ENCODE measurements around the gene ZNF8.
"Not testable (repeated sequence)": the region's sequence is repeated elsewhere in the genome, so short reads cannot be mapped to it uniquely, and the experiment has no call there.

Gene ZNF8

DNA sequence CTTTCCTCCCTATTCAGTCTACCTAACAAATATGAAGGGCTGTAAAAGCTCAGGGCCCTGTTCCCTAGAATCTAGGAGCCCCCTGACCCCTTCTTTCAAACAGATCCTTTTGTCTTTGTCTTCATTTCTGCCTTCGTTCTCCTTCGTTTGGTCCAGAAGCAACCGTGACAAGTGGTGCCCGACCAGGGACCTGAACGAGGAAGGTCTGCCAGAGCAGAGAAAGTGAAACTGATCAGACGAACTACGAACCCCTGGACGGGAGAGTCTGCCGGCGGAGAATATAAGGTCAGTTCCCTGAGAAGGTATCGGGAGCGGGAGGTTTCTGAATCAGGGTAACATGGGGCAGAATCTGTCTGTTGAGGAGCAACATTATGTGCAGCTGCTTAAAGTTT lies 27.2 kb downstream of the ZNF8 start:
- Histone ChIP-seq H3K27ac (ENCODE audit: insufficient read depth in 1 of 2, low read depth in 1 of 2, low read length in 2 of 2, poor library complexity in 1 of 2, severe bottlenecking in 2 of 2) (peak overlapping the region; percentile 96 to 98), H3K27me3 (replicated peaks in 2 of 5; ENCODE audit: control insufficient read depth in 4 of 5, insufficient read depth in 5 of 5, low read length in 4 of 5) (no peaks in the 10 kb centered on the region), H3K36me3 (ENCODE audit: control insufficient read depth in 4 of 4, insufficient read depth in 4 of 4, low read length in 3 of 4) (peaks cover 20 to 59% (median 47%) of the 10 kb centered on the region in 4 experiments), H3K9me3 (ENCODE audit: control extremely low read depth in 1 of 5, control insufficient read depth in 4 of 5, insufficient read depth in 2 of 5, low read depth in 1 of 5, low read length in 4 of 5) (peaks cover 4 to 21% (median 17%) of the 10 kb centered on the region in 5 experiments), H3K4me3 (ENCODE audit: control insufficient read depth in 1 of 7, extremely low read depth in 1 of 7, insufficient read depth in 4 of 7, low read depth in 2 of 7, low read length in 6 of 7) (peak overlapping the region; percentile 76 to 96 (median 89)), H3K4me1 (ENCODE audit: control extremely low read depth in 1 of 4, control insufficient read depth in 4 of 4, insufficient read depth in 4 of 4, low read length in 3 of 4) (peaks cover 0 to 17% (median 14%) of the 10 kb centered on the region in 4 experiments)
- 84% methylated on average over 12 of the region's 12 CpGs for WGBS (ENCODE audit: insufficient coverage)
- no peak for DNase-seq
- POLR2A ChIA-PET: interaction anchor here (0.7 to 1.7 kb wide), 7 partner anchors 8 to 77 kb away, joined by 3 to 7 read pairs (median 3); partner anchors contain the start of genes ZNF544 and ZSCAN22
- CTCF ChIA-PET: interaction anchor here (0.9 kb wide), 1 partner anchor 20 kb away, joined by 3 read pairs; the partner anchor contains the start of gene ZSCAN22

DNA sequence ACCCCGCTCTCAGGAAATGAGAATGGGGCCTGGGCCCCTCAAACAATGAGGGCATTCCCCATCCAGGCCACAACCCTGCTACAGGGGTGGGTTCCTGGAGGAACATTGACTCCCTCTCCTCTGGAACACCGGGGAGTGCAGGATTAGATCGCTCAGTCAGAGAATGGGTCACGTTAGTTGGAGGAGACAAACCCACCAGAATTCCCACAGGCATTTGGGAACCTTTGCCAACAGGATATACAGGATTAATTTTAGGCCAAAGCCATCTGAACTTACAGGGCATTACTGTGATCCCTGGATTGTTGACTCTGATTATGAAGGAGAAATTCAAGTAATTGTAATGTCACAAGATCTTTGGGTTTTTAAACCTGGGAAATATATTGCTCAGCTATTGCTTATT lies 29.0 kb downstream of the ZNF8 start:
- ChIA-PET POLR2A (no interaction called here), CTCF (interaction anchor here (2.0 kb wide), 1 partner anchor 9 kb away, joined by 7 read pairs; no protein-coding TSS in a partner anchor)
- Histone ChIP-seq H3K36me3 (ENCODE audit: control insufficient read depth in 4 of 4, insufficient read depth in 4 of 4, low read length in 3 of 4) (peaks cover 22 to 60% (median 55%) of the 10 kb centered on the region in 4 experiments), H3K9me3 (ENCODE audit: control extremely low read depth in 1 of 5, control insufficient read depth in 4 of 5, insufficient read depth in 2 of 5, low read depth in 1 of 5, low read length in 4 of 5) (peaks cover 2 to 24% (median 8%) of the 10 kb centered on the region in 5 experiments), H3K27ac (ENCODE audit: insufficient read depth in 1 of 2, low read depth in 1 of 2, low read length in 2 of 2, poor library complexity in 1 of 2, severe bottlenecking in 2 of 2) (no peak overlapping the region), H3K4me1 (ENCODE audit: control extremely low read depth in 1 of 4, control insufficient read depth in 4 of 4, insufficient read depth in 4 of 4, low read length in 3 of 4) (peaks cover 0 to 17% (median 14%) of the 10 kb centered on the region in 4 experiments), H3K4me3 (ENCODE audit: control insufficient read depth in 1 of 7, extremely low read depth in 1 of 7, insufficient read depth in 4 of 7, low read depth in 2 of 7, low read length in 6 of 7) (no peak overlapping the region), H3K27me3 (replicated peaks in 2 of 5; ENCODE audit: control insufficient read depth in 4 of 5, insufficient read depth in 5 of 5, low read length in 4 of 5) (no peaks in the 10 kb centered on the region)
- WGBS (ENCODE audit: insufficient coverage): 100% methylated on average over 1 of the region's 4 CpGs
- no peak for DNase-seq

DNA sequence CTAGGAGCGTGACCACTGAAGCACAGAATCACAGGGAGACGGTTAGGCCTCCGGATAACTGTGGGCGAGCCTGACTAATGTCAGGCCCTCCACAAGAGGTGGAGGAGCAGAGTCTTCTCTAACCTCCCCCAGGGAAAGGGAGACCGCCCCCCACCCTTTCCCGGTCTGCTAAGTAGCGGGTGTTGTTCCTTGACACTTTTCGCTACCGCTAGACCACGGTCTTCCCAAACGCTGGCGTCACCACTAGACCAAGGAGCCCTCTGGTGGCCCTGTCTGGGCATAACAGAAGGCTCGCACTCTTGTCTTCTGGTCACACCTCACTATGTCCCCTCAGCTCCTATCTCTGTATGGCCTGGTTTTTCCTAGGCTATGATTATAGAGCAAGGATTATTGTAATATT lies 31.9 kb downstream of the ZNF8 start:
- 96% methylated on average over 3 of the region's 13 CpGs for WGBS (ENCODE audit: insufficient coverage)
- H3K4me3 ChIP-seq (ENCODE audit: control insufficient read depth in 1 of 7, extremely low read depth in 1 of 7, insufficient read depth in 4 of 7, low read depth in 2 of 7, low read length in 6 of 7); POLR2A ChIA-PET; H3K4me1 ChIP-seq (ENCODE audit: control extremely low read depth in 1 of 4, control insufficient read depth in 4 of 4, insufficient read depth in 4 of 4, low read length in 3 of 4); H3K27me3 ChIP-seq (replicated peaks in 2 of 5; ENCODE audit: control insufficient read depth in 4 of 5, insufficient read depth in 5 of 5, low read length in 4 of 5); CTCF ChIA-PET; DNase-seq; H3K27ac ChIP-seq (ENCODE audit: insufficient read depth in 1 of 2, low read depth in 1 of 2, low read length in 2 of 2, poor library complexity in 1 of 2, severe bottlenecking in 2 of 2): not testable (repeated sequence)
- Histone ChIP-seq H3K36me3 (ENCODE audit: control insufficient read depth in 4 of 4, insufficient read depth in 4 of 4, low read length in 3 of 4) (peaks cover 36 to 85% (median 77%) of the 10 kb centered on the region in 4 experiments), H3K9me3 (ENCODE audit: control extremely low read depth in 1 of 5, control insufficient read depth in 4 of 5, insufficient read depth in 2 of 5, low read depth in 1 of 5, low read length in 4 of 5) (peaks cover 1 to 30% (median 14%) of the 10 kb centered on the region in 5 experiments)

DNA sequence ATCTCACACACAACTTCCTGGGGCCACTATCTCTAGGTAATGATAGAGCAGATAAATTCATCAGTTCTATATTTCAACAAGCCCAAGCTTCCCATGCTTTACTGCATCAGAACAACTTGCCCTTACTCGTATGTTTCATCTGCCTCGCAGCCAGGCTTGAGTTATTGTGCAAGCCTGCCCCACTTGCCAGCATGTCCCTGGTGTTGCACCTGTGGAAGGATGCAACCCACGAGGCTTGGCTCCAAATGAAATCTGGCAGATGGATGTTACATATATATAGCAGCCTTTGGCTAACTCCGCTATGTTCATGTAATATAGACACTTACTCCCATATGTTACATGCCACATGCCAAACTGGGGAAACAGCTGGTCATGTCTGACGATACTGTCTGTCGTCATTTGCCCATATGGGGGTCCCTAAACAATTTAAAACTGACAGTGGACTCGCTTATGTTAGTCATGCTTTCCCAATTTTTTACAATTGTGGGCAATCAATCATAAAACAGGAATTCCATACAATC lies 32.6 kb downstream of the ZNF8 start:
- POLR2A ChIA-PET: no interaction called here
- peaks cover 0 to 2% (median under 1%) of the 10 kb centered on the region in 4 experiments for H3K4me1 ChIP-seq (ENCODE audit: control extremely low read depth in 1 of 4, control insufficient read depth in 4 of 4, insufficient read depth in 4 of 4, low read length in 3 of 4)
- WGBS (ENCODE audit: insufficient coverage): 100% methylated on average over 6 of the region's 7 CpGs
- H3K27ac ChIP-seq (ENCODE audit: insufficient read depth in 1 of 2, low read depth in 1 of 2, low read length in 2 of 2, poor library complexity in 1 of 2, severe bottlenecking in 2 of 2): no peak overlapping the region
- no peak for DNase-seq
- H3K4me3 ChIP-seq (ENCODE audit: control insufficient read depth in 1 of 7, extremely low read depth in 1 of 7, insufficient read depth in 4 of 7, low read depth in 2 of 7, low read length in 6 of 7): no peak overlapping the region
- peaks cover 1 to 27% (median 14%) of the 10 kb centered on the region in 5 experiments for H3K9me3 ChIP-seq (ENCODE audit: control extremely low read depth in 1 of 5, control insufficient read depth in 4 of 5, insufficient read depth in 2 of 5, low read depth in 1 of 5, low read length in 4 of 5)
- CTCF ChIA-PET: no interaction called here
- no peaks in the 10 kb centered on the region for H3K27me3 ChIP-seq (replicated peaks in 2 of 5; ENCODE audit: control insufficient read depth in 4 of 5, insufficient read depth in 5 of 5, low read length in 4 of 5)
- H3K36me3 ChIP-seq (ENCODE audit: control insufficient read depth in 4 of 4, insufficient read depth in 4 of 4, low read length in 3 of 4): peaks cover 36 to 87% (median 81%) of the 10 kb centered on the region in 4 experiments

DNA sequence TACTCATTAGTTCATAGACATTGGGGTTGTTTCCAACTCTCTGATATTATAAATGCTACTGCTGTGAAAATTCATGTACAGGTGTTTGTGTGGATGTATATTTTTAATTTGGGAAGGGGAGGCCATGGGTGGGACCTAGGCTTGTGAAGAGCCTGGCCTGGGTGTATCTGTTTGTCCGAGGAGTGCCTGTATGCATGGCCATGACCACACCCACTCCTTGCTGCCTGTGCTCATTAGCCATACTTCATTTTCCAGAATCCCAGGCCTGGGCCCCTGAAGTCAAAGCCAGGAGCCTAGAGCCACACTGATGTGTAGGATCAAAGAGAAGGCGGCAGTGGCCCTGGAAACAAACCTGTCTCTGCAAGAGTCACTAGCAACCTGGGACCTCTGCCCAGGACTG lies 36.8 kb downstream of the ZNF8 start:
- Histone ChIP-seq H3K4me1 (ENCODE audit: control extremely low read depth in 1 of 4, control insufficient read depth in 4 of 4, insufficient read depth in 4 of 4, low read length in 3 of 4) (no peaks in the 10 kb centered on the region), H3K9me3 (ENCODE audit: control extremely low read depth in 1 of 5, control insufficient read depth in 4 of 5, insufficient read depth in 2 of 5, low read depth in 1 of 5, low read length in 4 of 5) (peaks cover 0 to 20% (median 9%) of the 10 kb centered on the region in 5 experiments), H3K27ac (ENCODE audit: insufficient read depth in 1 of 2, low read depth in 1 of 2, low read length in 2 of 2, poor library complexity in 1 of 2, severe bottlenecking in 2 of 2) (no peak overlapping the region), H3K36me3 (ENCODE audit: control insufficient read depth in 4 of 4, insufficient read depth in 4 of 4, low read length in 3 of 4) (peaks cover 20 to 54% (median 50%) of the 10 kb centered on the region in 4 experiments), H3K4me3 (ENCODE audit: control insufficient read depth in 1 of 7, extremely low read depth in 1 of 7, insufficient read depth in 4 of 7, low read depth in 2 of 7, low read length in 6 of 7) (no peak overlapping the region), H3K27me3 (replicated peaks in 2 of 5; ENCODE audit: control insufficient read depth in 4 of 5, insufficient read depth in 5 of 5, low read length in 4 of 5) (no peaks in the 10 kb centered on the region)
- 90% methylated on average over 2 of the region's 2 CpGs for WGBS (ENCODE audit: insufficient coverage)
- no peak for DNase-seq
- ChIA-PET CTCF (no interaction called here), POLR2A (no interaction called here)

DNA sequence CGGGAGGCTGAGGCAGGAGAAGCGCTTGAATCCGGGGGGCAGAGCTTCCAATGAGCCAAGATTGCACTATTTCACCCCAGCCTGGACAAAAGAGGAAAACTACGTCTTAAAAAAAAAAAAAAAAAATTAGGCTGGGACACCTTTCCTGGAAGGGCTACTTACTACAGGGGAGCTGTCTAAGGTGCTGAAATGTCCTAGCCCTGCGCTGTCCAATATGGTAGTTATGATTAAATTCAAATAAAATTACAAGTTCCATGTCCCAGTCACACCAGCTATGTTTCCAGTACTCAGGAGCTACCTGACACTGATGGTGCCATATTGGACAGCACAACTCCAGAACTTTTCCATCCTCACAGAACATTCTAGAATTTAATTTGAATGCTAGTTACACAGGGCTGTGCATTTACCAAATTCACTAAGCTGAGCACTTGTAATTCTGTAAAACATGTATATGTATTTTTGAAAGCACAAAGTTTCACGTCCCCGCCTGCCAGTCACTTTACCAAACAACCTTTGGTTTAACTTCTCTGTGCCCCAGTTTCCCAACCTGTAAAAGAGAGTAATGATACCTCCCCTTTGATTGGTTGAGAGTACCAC lies 38.8 kb downstream of the ZNF8 start:
- no peak overlapping the region for H3K4me3 ChIP-seq (ENCODE audit: control insufficient read depth in 1 of 7, extremely low read depth in 1 of 7, insufficient read depth in 4 of 7, low read depth in 2 of 7, low read length in 6 of 7)
- peak; percentile 28 to 68 (median 56) for DNase-seq
- no peaks in the 10 kb centered on the region for H3K27me3 ChIP-seq (replicated peaks in 2 of 5; ENCODE audit: control insufficient read depth in 4 of 5, insufficient read depth in 5 of 5, low read length in 4 of 5)
- POLR2A ChIA-PET: interaction anchor here (0.7 kb wide), 1 partner anchor 84 kb away, joined by 4 read pairs; no protein-coding TSS in a partner anchor
- 80% methylated on average over 4 of the region's 7 CpGs for WGBS (ENCODE audit: insufficient coverage)
- H3K36me3 ChIP-seq (ENCODE audit: control insufficient read depth in 4 of 4, insufficient read depth in 4 of 4, low read length in 3 of 4): peaks cover 15 to 45% (median 37%) of the 10 kb centered on the region in 4 experiments
- H3K4me1 ChIP-seq (ENCODE audit: control extremely low read depth in 1 of 4, control insufficient read depth in 4 of 4, insufficient read depth in 4 of 4, low read length in 3 of 4): no peaks in the 10 kb centered on the region
- H3K9me3 ChIP-seq (ENCODE audit: control extremely low read depth in 1 of 5, control insufficient read depth in 4 of 5, insufficient read depth in 2 of 5, low read depth in 1 of 5, low read length in 4 of 5): peaks cover 0 to 12% (median 7%) of the 10 kb centered on the region in 5 experiments
- H3K27ac ChIP-seq (ENCODE audit: insufficient read depth in 1 of 2, low read depth in 1 of 2, low read length in 2 of 2, poor library complexity in 1 of 2, severe bottlenecking in 2 of 2): no peak overlapping the region
- CTCF ChIA-PET: interaction anchor here (1.2 to 1.8 kb wide), 2 partner anchors 8 to 10 kb away, joined by 3 to 7 read pairs; no protein-coding TSS in a partner anchor

DNA sequence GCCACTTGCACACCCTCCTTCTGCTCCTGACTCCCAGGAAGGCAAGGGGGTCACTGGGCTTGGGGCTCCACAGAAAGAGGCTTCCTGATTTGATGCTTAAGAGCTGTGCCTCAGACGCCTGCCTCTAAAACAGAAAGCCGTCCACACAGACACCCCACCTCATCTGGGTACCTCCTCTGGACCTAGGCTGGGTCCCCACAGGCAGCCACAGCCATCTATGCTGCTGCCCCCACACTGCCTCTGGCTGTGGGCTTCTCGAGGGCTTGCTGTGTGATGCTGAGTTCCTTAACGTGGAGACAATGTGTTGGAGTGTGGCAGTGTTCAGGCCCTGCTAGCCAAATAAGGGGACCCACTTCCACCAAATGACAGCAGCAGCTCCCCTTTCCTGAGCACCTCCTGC lies 39.5 kb downstream of the ZNF8 start:
- DNase-seq: no peak
- POLR2A ChIA-PET: no interaction called here
- Histone ChIP-seq H3K36me3 (ENCODE audit: control insufficient read depth in 4 of 4, insufficient read depth in 4 of 4, low read length in 3 of 4) (peaks cover 10 to 43% (median 30%) of the 10 kb centered on the region in 4 experiments), H3K27me3 (replicated peaks in 2 of 5; ENCODE audit: control insufficient read depth in 4 of 5, insufficient read depth in 5 of 5, low read length in 4 of 5) (no peaks in the 10 kb centered on the region), H3K27ac (ENCODE audit: insufficient read depth in 1 of 2, low read depth in 1 of 2, low read length in 2 of 2, poor library complexity in 1 of 2, severe bottlenecking in 2 of 2) (no peak overlapping the region), H3K4me3 (ENCODE audit: control insufficient read depth in 1 of 7, extremely low read depth in 1 of 7, insufficient read depth in 4 of 7, low read depth in 2 of 7, low read length in 6 of 7) (no peak overlapping the region), H3K4me1 (ENCODE audit: control extremely low read depth in 1 of 4, control insufficient read depth in 4 of 4, insufficient read depth in 4 of 4, low read length in 3 of 4) (no peaks in the 10 kb centered on the region), H3K9me3 (ENCODE audit: control extremely low read depth in 1 of 5, control insufficient read depth in 4 of 5, insufficient read depth in 2 of 5, low read depth in 1 of 5, low read length in 4 of 5) (peaks cover 0 to 12% (median 2%) of the 10 kb centered on the region in 5 experiments)
- whole genome bisulfite sequencing (ENCODE audit: insufficient coverage): 94% methylated on average over 3 of the region's 4 CpGs
- CTCF ChIA-PET: interaction anchor here (1.2 kb wide), 1 partner anchor 9 kb away, joined by 3 read pairs; no protein-coding TSS in a partner anchor
